Esophagus muscularis mucosa (tissue), 4 donors: ENCODE measurements around the gene TMEM117. TPM values are rescaled to one million over a fixed set of nuclear protein-coding genes. Genes with fewer than 3 reads are reported as not detected.
"Not testable (repeated sequence)": the region's sequence is repeated elsewhere in the genome, so short reads cannot be mapped to it uniquely, and the experiment has no call there.

ENCODE experiments used
- DNase-seq: peaks from one replicate; pipeline ENCODE4 v3.0.0-alpha.2; 2017; ENCODE audit errors: extremely low spot score
- H3K27ac ChIP-seq, 4 donors: fragments of 200-600 bp; sonication (generic); replicated peaks in 1 of 4; 1 replicate in 3 of 4; 2 replicates in 1 of 4; pipeline ENCODE4 v1.5.1; 2016 to 2019; ENCODE audit warnings: mild to moderate bottlenecking in 1 of 4
- H3K27me3 ChIP-seq, 4 donors: fragments of 200-600 bp; sonication (generic); one replicate each; pipeline versions ENCODE4 v1.5.1 to v1.6.0; 2016 to 2019
- H3K36me3 ChIP-seq, 4 donors: fragments of 200-600 bp; sonication (generic); one replicate each; pipeline ENCODE4 v1.5.1; 2016 to 2019
- H3K4me1 ChIP-seq, 4 donors: fragments of 200-600 bp; sonication (generic); one replicate each; pipeline ENCODE4 v1.5.1; 2016 to 2019
- H3K4me3 ChIP-seq, 4 donors: fragments of 200-600 bp; sonication (generic); 1 replicate in 2 of 4; 2 replicates in 2 of 4; pipeline ENCODE4 v1.5.1; 2016 to 2019; ENCODE audit warnings: mild to moderate bottlenecking in 4 of 4, moderate library complexity in 1 of 4
- H3K9me3 ChIP-seq, 4 donors: fragments of 200-600 bp; sonication (generic); 1 replicate in 3 of 4; 2 replicates in 1 of 4; pipeline ENCODE4 v1.5.1; 2016 to 2019
- EP300 ChIP-seq: sonication (generic); formaldehyde crosslinking; IDR thresholded peaks from one replicate; pipeline ENCODE4 v1.6.1; 2017; ENCODE audit warnings: antibody characterized with exemption
- POLR2A ChIP-seq: fragments of 450-650 bp; IDR thresholded peaks from one replicate; pipeline ENCODE4 v1.6.1; 2017; ENCODE audit warnings: antibody characterized with exemption, moderate library complexity, mild to moderate bottlenecking, low read depth
- POLR2AphosphoS5 ChIP-seq, 2 donors: sonication (generic); formaldehyde crosslinking; IDR thresholded peaks; one replicate each; pipeline ENCODE4 v1.6.1; 2017; ENCODE audit warnings: antibody characterized with exemption in 2 of 2
- WGBS: methylation state at CpG from one replicate; pipeline ENCODE4 v1.1.5; 2018; 5-methylcytosine and 5-hydroxymethylcytosine counted together
- intact Hi-C: fragments of 100-400 bp; cut with DNase I; formaldehyde crosslinking; loops from one replicate; pipeline ENCODE4 v1.15.1; 2023
- total RNA-seq, 4 donors: library from RNA; depleted of rRNA; stranded (reverse); fragments of >200 nt; gene quantifications; one replicate each; pipeline versions ENCODE4 v1.1.0 to v1.2.1, GENCODE V29; 2016
- TF ChIP-seq, protein P1 (sequence below), 3 experiments: fragments of 200-600 bp in 2 of 3; fragments of 450-650 bp in 1 of 3; sonication (generic) in 2 of 3; IDR thresholded peaks; one replicate each; pipeline ENCODE4 v1.5.1; 2017 to 2019; ENCODE audit warnings: antibody characterized with exemption in 3 of 3, mild to moderate bottlenecking in 2 of 3, moderate library complexity in 1 of 3

Gene TMEM117
- total RNA-seq, 4 donors from 2014 or later: 11.2 to 18.7 (median 12.8) TPM

DNA sequence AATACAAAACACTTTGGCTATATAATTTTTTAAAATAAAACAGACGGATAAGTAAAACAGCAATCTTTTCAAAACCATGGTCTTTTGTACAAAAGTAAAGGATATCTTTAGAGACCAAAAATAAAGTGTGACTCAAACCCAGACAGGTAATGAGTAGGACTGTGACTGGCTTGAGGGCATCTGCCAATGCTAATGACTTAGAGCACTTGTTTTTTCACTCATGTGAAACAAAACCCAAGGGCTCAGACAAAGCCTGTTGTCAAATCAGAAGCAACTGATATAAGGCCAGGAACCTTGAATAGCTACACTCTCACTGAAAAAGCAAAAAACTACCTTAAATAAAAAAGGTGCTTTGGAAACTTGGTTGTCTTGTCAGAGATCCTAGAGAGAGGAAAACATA lies 357.4 kb downstream of the TMEM117 start:
- no peak for DNase-seq
- Histone ChIP-seq H3K9me3 (no peaks in the 10 kb centered on the region), H3K27ac (no peak overlapping the region), H3K36me3 (no peaks in the 10 kb centered on the region), H3K27me3 (no peaks in the 10 kb centered on the region), H3K4me3 (no peak overlapping the region), H3K4me1 (no peaks in the 10 kb centered on the region)
- intact Hi-C loops: no loop called here
- TF ChIP-seq, protein P1, sequence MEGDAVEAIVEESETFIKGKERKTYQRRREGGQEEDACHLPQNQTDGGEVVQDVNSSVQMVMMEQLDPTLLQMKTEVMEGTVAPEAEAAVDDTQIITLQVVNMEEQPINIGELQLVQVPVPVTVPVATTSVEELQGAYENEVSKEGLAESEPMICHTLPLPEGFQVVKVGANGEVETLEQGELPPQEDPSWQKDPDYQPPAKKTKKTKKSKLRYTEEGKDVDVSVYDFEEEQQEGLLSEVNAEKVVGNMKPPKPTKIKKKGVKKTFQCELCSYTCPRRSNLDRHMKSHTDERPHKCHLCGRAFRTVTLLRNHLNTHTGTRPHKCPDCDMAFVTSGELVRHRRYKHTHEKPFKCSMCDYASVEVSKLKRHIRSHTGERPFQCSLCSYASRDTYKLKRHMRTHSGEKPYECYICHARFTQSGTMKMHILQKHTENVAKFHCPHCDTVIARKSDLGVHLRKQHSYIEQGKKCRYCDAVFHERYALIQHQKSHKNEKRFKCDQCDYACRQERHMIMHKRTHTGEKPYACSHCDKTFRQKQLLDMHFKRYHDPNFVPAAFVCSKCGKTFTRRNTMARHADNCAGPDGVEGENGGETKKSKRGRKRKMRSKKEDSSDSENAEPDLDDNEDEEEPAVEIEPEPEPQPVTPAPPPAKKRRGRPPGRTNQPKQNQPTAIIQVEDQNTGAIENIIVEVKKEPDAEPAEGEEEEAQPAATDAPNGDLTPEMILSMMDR (IDR thresholded peaks at IDR 0.05): no peak
- no peak for TF ChIP-seq POLR2A
- no peak for TF ChIP-seq POLR2AphosphoS5 (IDR thresholded peaks at IDR 0.05)
- no peak for TF ChIP-seq EP300
- 97% methylated on average over 1 of the region's 1 CpG for WGBS

DNA sequence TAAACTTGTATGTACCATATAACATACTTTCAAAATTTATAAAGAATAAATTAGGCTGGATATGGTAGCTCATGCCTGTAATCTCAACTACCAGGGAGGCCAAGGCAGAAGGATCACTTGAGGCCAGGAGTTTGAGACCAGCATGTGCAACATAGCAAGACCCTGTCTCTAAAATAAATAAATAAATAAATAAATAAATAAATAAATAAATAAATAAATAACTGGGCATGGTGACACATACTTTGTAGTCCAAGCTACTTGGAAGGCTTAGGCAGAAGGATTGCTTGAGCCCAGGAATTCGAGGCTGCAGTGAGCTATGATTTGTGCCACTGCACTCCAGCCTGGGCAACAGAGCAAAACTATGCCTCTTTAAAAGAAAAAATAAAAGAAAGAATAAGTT lies 359.8 kb downstream of the TMEM117 start:
- H3K4me3 ChIP-seq, DNase-seq, H3K36me3 ChIP-seq, H3K27me3 ChIP-seq, H3K4me1 ChIP-seq, H3K9me3 ChIP-seq, H3K27ac ChIP-seq, intact Hi-C loops: not testable (repeated sequence)
- WGBS: 83% methylated on average over 1 of the region's 1 CpG

DNA sequence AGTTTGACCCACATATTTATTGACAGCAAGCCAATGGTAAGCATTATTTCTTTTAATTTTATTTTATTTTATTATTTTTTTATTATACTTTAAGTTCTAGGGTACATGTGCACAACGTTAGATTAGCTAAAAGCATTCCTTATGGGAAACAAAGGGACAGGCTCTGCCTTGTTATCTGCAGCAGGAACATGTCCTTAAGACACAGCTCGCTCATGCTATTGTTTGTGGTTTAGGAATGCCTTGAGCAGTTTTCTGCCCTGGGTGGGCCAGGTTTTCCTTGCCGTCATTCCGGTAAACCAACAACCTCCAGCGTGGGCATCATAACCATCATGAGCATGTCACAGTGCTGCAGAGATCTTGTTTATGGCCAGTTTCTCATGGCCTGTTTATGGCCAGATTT lies 370.2 kb downstream of the TMEM117 start:
- intact Hi-C loops: no loop called here
- H3K36me3 ChIP-seq: no peaks in the 10 kb centered on the region
- H3K9me3 ChIP-seq: peaks cover 0 to 13% (median 0%) of the 10 kb centered on the region in 4 donors
- no peak for DNase-seq
- no peak for TF ChIP-seq EP300
- TF ChIP-seq, protein P1 (IDR thresholded peaks at IDR 0.05): no peak
- WGBS: 93% methylated on average over 5 of the region's 5 CpGs
- H3K27ac ChIP-seq: no peak overlapping the region
- H3K27me3 ChIP-seq: no peaks in the 10 kb centered on the region
- no peak overlapping the region for H3K4me3 ChIP-seq
- no peaks in the 10 kb centered on the region for H3K4me1 ChIP-seq

DNA sequence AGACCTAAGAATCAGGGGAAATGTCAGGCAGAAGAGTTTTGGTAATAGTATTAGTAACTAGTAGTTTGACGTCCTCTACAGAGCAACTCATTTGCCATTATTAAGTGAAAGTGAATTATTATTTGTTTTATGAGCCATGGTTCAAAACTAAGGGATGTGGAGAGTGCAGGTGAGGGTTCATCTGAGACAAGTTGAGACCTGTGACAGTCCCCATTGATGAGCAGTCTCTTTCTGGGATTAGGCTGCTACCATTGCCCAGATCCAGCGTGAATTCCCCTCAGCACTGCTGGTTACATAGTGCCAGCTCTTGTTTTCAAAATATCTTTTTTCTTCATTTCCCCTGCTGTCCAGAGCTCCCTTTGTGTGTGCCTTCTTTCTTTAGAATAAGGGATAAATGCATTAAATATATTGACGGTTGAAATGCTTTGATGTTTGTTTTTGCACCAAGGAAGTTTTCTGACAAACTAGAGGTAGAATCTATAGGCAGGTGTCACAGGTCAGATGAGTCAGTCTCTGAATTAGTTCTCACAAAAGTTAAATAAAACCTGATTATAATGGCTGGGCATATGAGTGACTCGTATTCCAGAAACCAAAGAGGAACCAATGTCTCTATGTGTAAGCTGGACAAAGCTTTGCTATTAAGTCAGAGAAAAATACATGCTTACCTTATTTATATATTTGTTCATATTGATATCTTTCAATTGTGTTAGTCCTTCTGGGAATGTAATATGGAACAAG lies 381.4 kb downstream of the TMEM117 start:
- no peak for DNase-seq
- Histone ChIP-seq H3K4me1 (no peaks in the 10 kb centered on the region), H3K27ac (no peak overlapping the region), H3K27me3 (no peaks in the 10 kb centered on the region), H3K36me3 (no peaks in the 10 kb centered on the region), H3K4me3 (no peak overlapping the region), H3K9me3 (no peaks in the 10 kb centered on the region)
- no peak for TF ChIP-seq POLR2A
- TF ChIP-seq, protein P1 (IDR thresholded peaks at IDR 0.05): no peak
- TF ChIP-seq POLR2AphosphoS5 (IDR thresholded peaks at IDR 0.05): no peak
- TF ChIP-seq EP300: no peak
- 89% methylated on average over 4 of the region's 4 CpGs for WGBS
- intact Hi-C loops: no loop called here

DNA sequence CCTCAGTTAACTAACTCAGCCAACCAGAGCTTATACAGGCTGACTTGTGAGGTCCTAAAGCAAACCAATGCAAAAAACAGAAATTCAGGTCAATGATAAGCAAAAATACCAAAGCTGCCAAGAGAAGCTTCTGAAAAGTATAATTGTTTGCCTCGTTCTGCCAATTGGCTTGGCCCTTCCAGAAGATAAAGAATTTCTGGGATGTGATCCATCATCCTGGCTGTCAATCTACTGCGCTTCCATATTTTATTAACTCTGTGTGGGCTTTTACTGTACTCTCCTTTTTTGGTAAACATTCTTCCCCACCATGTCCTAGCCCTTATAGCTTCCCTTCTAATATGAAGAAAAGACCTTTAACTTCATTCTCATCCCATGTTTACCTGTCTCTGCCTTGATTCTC lies 387.9 kb downstream of the TMEM117 start:
- no peaks in the 10 kb centered on the region for H3K36me3 ChIP-seq
- WGBS: 46% methylated on average over 2 of the region's 2 CpGs

More for the DNA sequence above, 387.9 kb downstream of the TMEM117 start:
- intact Hi-C loops: no loop called here
- TF ChIP-seq POLR2A: no peak
- H3K4me1 ChIP-seq: peaks cover 0 to 23% (median 3%) of the 10 kb centered on the region in 4 donors
- no peaks in the 10 kb centered on the region for H3K9me3 ChIP-seq
- no peak for DNase-seq
- H3K27ac ChIP-seq: no peak overlapping the region
- no peak overlapping the region for H3K4me3 ChIP-seq
- H3K27me3 ChIP-seq: no peaks in the 10 kb centered on the region
